ENCODE results near the gene ZNF365.

ZNF365 gene

DNA sequence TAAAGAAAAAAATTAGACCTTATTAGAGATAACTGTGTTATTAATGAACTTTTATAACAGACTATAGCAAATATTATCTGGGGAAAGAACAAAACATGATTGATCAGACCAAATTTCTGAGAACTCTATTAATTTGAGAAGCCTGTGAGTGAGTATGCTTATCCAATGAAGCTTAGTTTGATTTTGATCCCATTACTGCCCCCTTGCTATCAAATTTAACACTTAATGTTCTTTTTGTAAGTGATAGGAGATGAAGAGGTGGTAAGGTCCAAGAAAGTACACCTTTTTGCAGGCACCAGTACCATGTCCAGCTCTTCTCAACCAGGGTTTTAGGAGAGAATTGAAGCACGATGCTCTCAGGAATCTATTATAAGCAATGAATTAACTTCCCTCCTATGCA lies 49.9 kb downstream of the ZNF365 start:
- no peak for DNase-seq

DNA sequence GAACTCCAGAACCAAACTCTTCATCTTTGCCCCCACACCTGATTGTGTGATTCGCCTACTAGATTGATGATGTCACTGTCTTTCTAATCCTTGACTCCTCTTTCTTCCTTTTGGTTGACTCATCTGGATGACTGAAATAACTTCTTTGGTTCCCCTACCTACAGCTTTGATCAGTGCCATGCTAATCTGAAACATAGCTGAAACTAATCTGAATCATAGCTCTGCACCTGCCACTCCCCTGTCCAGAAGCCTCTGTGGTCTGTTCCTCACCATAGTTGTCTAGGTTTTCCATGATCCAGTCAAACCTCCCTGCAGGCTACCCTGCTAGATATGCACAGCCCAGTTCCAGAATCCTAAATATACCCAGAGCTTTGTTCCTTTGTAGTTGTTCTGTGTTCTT lies 51.9 kb downstream of the ZNF365 start:
- DNase-seq = peak; percentile 37

DNA sequence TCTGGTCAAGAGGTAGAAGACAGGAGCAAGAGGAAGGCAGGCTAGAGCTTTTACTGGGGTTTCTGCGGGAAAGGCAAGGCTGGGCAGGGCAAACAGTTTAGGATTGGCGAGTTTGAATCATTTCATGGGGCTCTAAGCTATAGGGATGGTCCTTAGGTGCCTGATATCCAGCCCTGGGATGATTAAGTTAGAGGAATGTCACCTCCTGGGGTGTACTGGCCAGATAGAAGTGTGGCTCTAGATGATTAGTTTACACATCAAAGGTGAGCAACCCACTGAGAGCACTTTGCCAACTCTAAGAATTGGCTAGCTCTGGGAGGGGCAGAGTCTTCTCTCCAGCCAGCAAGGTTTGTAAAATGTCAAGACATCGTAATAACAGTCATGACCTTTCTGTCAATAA lies 52.4 kb downstream of the ZNF365 start:
- no peak for DNase-seq

DNA sequence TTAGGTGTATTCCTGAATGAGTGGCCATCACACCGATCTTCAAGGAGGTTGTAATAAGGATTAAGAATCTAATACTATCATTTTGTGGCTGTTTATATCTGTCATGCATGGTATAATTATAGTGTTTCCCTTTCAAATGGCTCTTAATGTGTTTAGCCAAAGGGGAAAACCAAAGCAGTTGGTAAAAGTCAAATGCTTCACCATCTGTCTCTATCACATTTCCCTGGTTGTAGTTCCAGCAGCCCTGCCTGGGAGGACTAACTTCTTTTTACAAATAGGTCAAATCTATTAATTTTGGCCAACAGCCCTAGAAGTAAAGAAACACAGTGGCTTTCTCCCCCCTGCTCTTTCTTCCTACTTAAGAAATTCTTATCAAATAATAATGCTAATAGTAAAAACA lies 56.7 kb downstream of the ZNF365 start:
- no peak for DNase-seq

DNA sequence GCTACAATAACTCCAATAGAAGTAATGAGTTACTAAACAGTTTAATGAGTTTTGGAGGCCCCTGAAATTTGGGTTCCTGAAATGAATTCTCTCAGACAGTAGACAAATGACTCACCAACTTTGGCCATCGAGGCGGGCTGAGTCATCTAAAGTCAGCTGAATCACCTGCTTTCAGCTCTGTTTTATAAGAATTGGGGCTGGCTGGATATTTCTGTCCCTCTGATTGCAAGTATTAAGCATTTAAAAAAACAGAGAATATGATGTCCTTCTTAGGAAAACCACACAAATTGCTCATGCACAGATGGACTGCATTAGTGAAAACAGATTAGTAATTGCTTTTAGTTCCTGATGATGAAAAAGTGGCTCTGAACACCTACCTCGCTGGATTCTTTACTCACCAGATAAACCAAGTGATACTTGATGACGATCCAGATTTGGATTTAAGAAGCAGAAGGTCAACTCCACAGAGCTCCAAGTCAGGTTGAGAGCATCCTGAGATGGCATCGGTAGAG lies 59.1 kb downstream of the ZNF365 start:
- DNase-seq = peak; percentile 74

DNA sequence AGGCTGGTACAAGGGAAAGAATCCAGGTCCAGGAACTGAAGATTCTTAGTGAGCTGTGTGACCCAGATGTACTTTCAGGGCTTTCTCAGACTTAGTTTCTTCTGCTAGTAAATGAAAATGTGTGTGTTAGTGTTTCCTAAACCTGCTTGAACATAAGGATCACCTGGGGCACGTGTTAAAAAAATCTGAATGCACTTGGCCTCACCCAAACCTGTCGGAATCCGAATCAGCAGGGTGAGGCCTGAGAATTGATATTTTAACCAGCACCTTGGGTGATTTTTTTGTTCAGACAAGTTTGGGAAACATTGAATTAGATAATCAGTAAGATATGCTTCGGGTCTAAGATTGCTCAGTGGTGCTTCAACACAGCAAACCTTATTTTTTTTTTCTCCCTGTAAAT lies 59.7 kb downstream of the ZNF365 start:
- no peak for DNase-seq

DNA sequence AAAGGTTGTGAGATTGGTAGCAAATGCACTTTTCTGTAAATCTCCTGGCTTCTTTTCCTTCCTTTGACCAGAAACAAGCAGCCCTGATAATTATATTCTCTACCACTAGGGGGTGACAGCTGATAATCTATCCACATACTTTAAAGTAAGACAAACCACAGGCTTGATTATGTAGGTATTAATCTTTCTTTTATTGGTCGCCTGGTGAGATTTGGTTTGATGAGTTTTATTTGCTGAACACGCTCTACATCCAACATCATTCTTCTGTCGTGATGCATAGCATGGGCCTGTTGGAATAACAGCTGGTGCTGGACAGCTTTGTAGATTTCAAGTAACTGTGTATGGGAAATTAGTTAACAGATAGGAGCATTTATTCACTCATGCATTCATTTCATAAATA lies 63.5 kb downstream of the ZNF365 start:
- no peak for DNase-seq

DNA sequence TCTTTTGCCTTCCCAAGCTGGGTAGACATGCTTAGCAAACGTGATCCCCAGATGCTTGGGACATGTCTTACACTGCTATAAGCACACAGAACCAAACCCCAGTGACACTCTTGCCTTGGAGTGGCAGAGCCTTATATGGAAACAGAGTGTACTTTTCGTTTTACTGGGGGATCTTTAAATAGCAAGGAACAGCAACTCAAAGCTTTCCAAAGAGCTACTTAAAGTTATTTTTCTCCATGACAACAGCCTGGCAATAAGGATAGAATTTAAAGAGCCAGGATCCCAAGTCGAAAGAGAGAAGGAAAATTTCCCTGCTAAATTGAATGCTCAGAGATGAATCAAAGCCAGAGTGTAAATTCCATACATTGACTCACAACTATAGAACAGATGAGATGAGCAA lies 67.8 kb downstream of the ZNF365 start:
- DNase-seq = no peak

DNA sequence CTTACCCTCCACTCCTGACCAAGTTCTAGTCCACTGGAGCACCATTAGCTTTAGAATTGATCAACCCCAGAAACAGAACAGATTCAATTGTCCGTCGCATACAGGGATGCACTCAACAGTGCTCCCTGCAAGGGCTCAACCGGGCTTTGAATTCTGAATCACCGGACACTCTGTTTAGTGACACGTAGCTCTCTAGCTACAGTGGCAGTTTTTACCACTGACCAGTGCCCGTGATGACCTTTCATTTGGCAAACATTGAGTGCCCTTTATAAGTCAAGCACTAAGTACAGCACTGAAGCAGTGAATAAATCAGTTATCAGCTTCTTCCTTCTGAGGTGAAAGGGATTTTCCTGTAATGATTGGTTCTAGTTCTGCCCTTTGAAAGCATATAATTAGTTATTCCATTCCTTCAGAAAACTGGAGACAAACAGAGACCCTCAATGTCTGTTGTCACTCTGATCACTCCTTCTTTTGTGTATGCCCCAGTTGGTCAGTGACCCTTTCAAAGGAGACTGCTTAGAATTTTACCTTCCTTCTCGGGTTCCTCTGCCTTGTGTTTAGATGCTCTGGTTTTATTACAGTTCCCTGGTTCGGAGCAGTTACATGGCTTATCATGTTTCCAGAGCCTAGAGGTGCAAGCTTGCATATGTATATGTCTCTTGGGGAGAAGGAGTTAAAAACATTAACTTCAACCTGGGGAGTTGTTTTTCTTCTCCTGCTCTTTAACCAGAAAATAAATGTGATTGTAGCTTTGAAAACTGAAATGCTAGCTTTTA lies 68.9 kb downstream of the ZNF365 start:
- DNase-seq = no peak

DNA sequence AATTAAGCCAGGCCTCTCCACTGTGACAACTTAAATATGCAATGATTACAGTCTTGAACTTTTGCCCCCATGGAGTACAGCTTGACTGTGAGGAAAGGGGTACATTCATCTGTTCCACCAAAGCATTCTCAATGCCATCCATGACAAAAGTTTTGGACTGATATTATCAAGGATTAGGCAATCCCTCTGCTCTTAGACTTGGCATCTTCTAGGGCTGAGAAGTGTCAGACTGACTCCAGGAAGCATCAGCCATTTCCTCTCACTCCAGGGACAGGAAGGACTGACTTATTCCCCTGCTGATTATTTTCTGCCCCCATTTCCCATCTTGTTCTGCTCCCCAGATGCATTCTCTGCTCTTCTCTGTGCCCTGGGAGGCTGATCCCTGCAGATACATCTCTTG lies 69.7 kb downstream of the ZNF365 start:
- no peak for DNase-seq

DNA sequence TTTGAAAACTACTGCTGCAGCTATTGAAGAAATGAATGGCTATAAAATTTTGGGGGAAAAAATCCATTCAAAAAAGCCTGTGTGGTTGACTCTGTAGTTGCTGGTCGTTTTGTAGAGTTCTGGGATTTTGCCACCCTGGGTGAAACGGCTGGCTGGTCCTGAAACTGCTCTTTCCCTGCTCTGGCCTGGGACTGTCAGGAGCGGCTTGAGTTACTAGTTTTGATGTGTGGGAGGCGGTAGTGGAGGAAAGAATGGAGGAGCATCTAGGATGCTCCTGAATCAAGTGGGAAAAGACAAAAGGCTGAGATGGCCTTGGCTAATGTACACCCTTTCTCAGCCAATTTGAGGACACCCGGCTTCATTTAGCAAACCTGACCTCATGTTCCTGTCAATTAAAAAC lies 72.5 kb downstream of the ZNF365 start:
- DNase-seq = no peak

DNA sequence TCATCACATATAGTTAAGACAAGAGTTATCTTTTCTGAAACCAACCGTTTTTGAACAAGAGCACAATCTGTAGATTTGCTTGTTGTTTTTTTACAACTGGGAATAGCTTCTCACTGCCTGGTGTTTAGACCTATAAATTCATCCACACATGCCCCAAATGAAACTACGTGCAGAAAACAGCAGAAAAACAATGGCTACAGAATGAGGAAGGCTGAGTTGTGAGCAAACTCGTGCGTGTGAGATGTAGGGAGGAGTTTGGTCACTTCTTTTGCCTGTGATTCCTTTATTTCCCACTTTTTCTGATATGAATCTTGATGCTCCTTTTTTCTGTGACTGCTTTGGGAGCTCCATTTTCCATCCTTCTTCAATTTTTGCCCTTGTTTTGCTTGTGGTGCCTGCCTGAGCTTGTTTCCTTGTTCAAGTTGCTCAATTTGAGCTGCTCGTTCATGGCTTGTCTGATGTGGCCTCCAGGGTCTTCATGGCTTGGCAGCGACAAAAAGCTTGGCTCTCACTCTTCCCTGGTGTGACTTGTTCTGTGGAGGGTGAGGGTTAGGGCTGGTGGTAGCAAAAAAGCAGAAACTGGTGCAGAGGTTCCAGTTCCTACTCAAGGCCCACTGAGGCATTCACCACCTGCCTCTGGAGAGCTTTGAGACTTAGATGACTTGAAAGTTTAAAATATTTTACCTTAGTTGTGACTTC lies 76.9 kb downstream of the ZNF365 start:
- DNase-seq = no peak

DNA sequence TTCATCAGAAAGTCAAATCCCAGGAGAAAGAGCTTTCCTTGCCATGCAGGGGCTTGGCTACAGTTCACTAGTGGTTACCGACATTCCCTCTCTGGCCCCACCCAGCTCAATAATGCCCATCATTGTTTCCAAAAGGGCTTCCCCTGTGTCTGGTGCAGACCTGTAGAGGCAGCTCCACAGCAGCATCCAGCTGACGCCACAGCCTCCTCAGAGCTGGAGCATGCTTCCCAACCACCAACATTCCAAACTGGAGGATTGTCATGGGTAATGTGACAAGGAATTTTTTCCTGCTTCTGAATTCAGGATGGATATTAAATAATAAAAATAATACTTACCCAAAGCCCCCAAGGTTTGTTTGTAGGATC lies 77.4 kb downstream of the ZNF365 start:
- DNase-seq = no peak

Measured in activated naive CD4-positive, alpha-beta T cell treated with Interleukin-2 at 50 U/mL for 16 hours (primary cell).